ENCODE results near the gene SULT2B1. TPM values are rescaled to one million over a fixed set of nuclear protein-coding genes. Genes with fewer than 3 reads are reported as not detected.

Gene SULT2B1
- total and polyA plus RNA-seq, 2 of the 4 experiments (the other 2 are of a cell fraction): 0.09 TPM; not detected in 1

DNA sequence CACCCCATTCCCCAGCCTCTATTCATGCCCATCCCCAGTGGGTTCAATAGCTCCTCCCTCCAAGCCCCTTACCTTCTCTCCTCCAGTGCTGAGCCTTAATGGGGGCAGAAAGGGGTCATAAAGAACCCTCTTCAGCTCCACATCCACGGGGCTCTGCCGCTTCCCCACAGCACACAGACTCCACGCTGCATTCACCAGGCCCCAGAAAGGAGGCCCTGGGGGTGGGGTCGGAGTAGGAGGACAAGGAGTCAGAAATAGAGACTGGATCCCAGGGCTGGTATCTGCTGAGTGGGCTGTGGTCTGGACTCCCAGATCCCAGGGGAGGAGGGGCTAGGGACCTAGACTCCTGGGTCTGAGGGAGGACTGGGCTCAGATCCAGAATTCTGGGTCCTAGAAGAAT is 92.4 kb downstream of the SULT2B1 start:
- no peak overlapping the region for H2AK5ac ChIP-seq (ENCODE audit: low read depth, low read length)
- H3K36me3 ChIP-seq (ENCODE audit: control insufficient read depth, insufficient read depth, low read length): no peaks in the 10 kb centered on the region
- peaks cover 5% of the 10 kb centered on the region for H3K4me1 ChIP-seq (ENCODE audit: control insufficient read depth, insufficient read depth, low read length)
- no peak overlapping the region for H4K5ac ChIP-seq (ENCODE audit: low read depth, low read length)
- H3K4ac ChIP-seq (ENCODE audit: low read depth, low read length): no peak overlapping the region
- no peak overlapping the region for H4K91ac ChIP-seq (ENCODE audit: insufficient read depth, low read depth, low read length)
- H3K18ac ChIP-seq (ENCODE audit: low read depth, low read length): no peak overlapping the region
- POLR2A ChIA-PET (ENCODE audit: unreplicated experiment): no interaction called here
- H2BK15ac ChIP-seq (ENCODE audit: low read depth, low read length): no peak overlapping the region
- H4K20me1 ChIP-seq (ENCODE audit: insufficient read depth, low read length): no peaks in the 10 kb centered on the region
- in situ Hi-C loops (cut with MboI; ENCODE audit: low sequenced_read_pairs): loop anchor here (10.0 kb wide), 2 partner anchors 190 to 320 kb away; partner anchors contain the start of genes FTL and HSD17B14
- H3K23ac ChIP-seq (ENCODE audit: low read depth, low read length): no peak overlapping the region
- peak overlapping the region; percentile 65 for H2AK9ac ChIP-seq (replicated peaks; ENCODE audit: low read depth, low read length, poor library complexity)
- no peak overlapping the region for H3K4me3 ChIP-seq (ENCODE audit: insufficient read depth, low read depth, low read length)
- CTCF ChIA-PET: no interaction called here
- H3K79me1 ChIP-seq (ENCODE audit: low read depth in 1 of 2, low read length in 2 of 2): no peaks in the 10 kb centered on the region
- no peak overlapping the region for H2BK120ac ChIP-seq (ENCODE audit: low read depth, low read length)
- no peak overlapping the region for H3K56ac ChIP-seq (ENCODE audit: extremely low read depth, insufficient read depth, low read length)
- no peak overlapping the region for H2BK20ac ChIP-seq (ENCODE audit: low read depth, low read length)
- no peaks in the 10 kb centered on the region; the same call in 1 of the 2 replicates for H3K9me1 ChIP-seq (ENCODE audit: insufficient read depth, low read length)
- TF ChIP-seq MAZ (IDR thresholded peaks at IDR 0.05; ENCODE audit: borderline replicate concordance, low read depth, low read length): no peak
- TF ChIP-seq RCOR1 (IDR thresholded peaks at IDR 0.05; ENCODE audit: insufficient replicate concordance, low read length): no peak
- H3K4me2 ChIP-seq (ENCODE audit: low read depth, low read length): no peak overlapping the region
- no peak for DNase-seq
- no peaks in the 10 kb centered on the region for H3K9me3 ChIP-seq (ENCODE audit: control insufficient read depth, insufficient read depth, low read length)
- H2BK5ac ChIP-seq (ENCODE audit: low read depth, low read length, poor library complexity, severe bottlenecking): no peak overlapping the region
- H3K27ac ChIP-seq (ENCODE audit: insufficient read depth, low read length): no peak overlapping the region
- BruUV-seq (replicated peaks): no TSS peak
- H3K14ac ChIP-seq (replicated peaks; ENCODE audit: low read depth, low read length): no peak overlapping the region
- dilution Hi-C loops (cut with HindIII; ENCODE audit: low sequenced_read_pairs, unreplicated experiment): no loop called here
- intact Hi-C loops (cut with micrococcal nuclease): loop anchor here (10.0 kb wide), 1 partner anchor 320 kb away; the partner anchor contains the start of gene FTL
- WGBS, 2 experiments (ENCODE audit: extremely low coverage in 2 of 2, insufficient read length in 1 of 2): no CpG with 5 or more reads among the region's 4 CpGs
- no peaks in the 10 kb centered on the region for H3K27me3 ChIP-seq (ENCODE audit: control insufficient read depth, insufficient read depth, low read length)
- H2AFZ ChIP-seq (replicated peaks; ENCODE audit: low read length, poor library complexity): no peak overlapping the region
- ATAC-seq (ENCODE audit: low read depth): no peak
- no peak overlapping the region for H4K8ac ChIP-seq (ENCODE audit: low read depth in 2 of 2, low read length in 2 of 2)
- no peak overlapping the region for H3K9ac ChIP-seq (ENCODE audit: low read depth, low read length)
